CD4-positive, alpha-beta T cell treated with Interleukin-2 at 100 ng/mL for 4 hours (primary cell): ENCODE data around the gene MTIF3.
"Not testable (repeated sequence)": the region's sequence is repeated elsewhere in the genome, so short reads cannot be mapped to it uniquely, and the experiment has no call there.

Experiments
- DNase-seq: peaks from one replicate; pipeline ENCODE4 v3.0.0-alpha.2; 2020; ENCODE audit warnings: low spot score

MTIF3 gene

GRCh38 chr13:27411341-27411740 is 39.0 kb downstream of the MTIF3 start:
- DNase-seq = no peak

- no peak for DNase-seq
These were observed 41.4 kb downstream of the MTIF3 start for GRCh38 chr13:27409013-27409412.

- no peak for DNase-seq
These were observed 42.3 kb downstream of the MTIF3 start for GRCh38 chr13:27408074-27408473.

DNA sequence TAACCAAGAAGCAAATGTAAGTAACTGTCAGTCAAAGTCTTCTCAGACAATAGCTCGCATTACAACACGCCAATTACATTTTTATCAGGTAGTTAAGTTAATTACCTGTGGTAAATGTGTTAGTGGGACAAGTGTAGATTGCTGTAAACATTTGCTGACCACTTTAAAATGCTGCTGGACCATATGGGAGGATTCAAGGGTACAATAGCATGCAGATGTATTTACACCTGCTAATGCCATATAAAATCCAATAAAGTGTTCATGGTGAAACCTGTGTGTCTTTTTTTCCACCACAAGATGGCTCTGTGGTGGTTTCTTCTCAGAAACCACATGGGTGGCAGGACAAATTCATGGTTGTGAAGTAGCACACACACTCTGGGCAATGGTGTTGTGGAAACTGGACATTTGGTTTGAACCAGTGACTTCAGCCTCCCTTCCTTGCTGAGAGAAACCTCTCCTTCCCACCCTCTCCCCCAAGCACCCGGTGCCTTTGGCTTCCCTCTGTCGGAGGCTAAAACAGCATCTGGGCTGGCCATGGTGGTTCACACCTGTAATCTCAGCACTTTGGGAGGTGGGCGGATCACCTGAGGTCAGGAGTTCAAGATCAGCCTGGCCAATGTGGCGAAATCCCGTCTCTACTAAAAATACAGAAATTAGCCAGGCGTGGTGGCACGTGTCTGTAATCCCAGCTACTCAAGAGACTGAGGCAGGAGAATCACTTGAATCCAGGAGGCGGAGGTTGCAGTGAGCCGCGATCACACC is 44.0 kb downstream of the MTIF3 start:
- peak; percentile 73 for DNase-seq

GRCh38 chr13:27405546-27406134 is 44.7 kb downstream of the MTIF3 start:
- no peak for DNase-seq

DNA sequence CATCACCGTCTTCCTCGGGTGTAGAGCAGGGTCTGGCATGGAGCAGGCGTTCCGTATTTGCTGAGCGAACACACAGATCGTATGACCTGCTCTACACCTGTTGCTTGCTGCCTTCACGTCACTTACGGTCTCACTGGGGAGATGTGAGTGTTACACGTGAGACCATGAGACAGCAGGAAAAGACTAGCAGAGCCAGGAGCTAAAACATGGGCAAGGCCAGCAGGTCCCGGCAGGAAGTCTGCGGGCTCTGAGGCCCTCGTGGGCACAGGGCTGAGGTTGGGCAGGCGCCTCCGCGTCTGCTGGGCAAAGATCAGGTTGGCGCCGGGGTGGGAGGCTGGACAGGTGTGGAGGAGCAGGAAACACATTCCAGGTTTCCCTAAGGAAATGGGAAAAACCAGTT is 45.7 kb downstream of the MTIF3 start:
- no peak for DNase-seq

- no peak for DNase-seq
These were observed 46.5 kb downstream of the MTIF3 start for GRCh38 chr13:27403727-27404385.

DNA sequence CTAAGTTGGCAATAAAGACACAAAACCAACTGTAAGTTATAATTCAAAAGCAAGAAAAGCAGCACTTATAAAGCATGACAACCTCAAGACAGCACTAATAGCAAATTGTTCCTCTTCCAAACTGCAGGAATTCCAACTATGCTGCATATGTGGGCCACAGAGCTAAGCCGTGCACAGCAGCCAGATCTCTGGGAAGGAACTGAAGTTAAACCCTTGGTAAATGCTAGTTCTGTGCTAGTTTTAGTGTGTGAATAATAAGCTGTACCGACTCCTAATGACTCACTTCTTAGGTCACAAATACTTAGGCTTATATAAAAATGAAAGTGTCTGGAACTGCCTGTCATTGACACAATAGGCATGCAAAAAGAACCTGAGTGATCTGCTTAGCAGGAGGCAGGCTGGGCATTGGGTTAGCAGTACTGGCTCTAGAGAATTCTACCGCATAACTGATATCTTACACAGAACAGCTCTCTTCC is 47.1 kb downstream of the MTIF3 start:
- no peak for DNase-seq

- no peak for DNase-seq
These were observed 49.2 kb downstream of the MTIF3 start for GRCh38 chr13:27401210-27401609.

DNA sequence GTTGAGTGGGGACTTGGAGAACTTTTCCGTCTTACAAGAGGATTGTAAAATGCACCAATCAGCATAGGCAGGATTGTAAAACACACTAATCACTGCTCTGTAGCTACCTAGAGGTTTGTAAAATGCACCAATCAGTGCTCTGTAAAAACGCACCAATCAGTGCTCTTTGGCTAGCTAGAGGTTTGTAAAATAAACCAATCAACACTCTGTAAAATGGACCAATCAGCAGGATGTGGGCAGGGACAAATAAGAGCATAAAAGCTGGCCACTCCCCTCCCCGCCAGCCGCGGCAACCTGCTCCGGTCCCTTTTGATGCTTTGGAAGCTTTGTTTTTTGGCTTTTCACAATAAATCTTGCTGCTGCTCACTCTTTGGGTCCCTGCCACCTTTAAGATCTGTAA is 50.0 kb downstream of the MTIF3 start:
- not testable (repeated sequence) for DNase-seq

GRCh38 chr13:27398360-27398759 is 52.0 kb downstream of the MTIF3 start:
- DNase-seq = no peak

DNA sequence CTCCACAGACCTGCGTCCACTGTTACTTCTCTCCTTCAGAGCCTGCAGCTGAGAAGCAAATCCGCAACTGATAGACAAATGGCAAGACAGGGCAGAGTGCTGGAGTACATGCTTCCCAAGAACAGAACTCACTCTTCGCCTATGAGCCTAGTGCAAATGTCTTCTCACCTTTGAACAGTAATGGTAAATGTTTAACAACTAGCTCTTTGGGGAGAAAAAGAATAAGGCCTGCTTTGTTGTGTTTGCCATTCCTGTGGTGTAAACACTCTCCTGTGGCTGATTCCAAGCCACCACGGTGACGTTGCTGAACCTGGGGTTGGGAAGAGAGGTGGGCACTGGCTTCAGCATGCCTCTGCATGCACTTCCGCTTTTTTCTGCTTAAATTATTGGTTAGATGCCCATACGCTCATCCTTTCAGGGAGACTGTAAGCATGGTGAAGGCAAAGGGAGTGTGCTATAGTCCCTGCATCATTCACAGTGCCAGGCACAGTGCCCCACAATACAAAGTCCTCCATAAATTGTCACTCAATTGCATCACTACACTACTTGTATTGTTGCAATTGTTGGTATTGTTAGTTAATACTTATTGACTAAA is 54.0 kb downstream of the MTIF3 start:
- no peak for DNase-seq

GRCh38 chr13:27395007-27395510 is 55.3 kb downstream of the MTIF3 start:
- no peak for DNase-seq

GRCh38 chr13:27393101-27393500 is 57.3 kb downstream of the MTIF3 start:
- DNase-seq = no peak

DNA sequence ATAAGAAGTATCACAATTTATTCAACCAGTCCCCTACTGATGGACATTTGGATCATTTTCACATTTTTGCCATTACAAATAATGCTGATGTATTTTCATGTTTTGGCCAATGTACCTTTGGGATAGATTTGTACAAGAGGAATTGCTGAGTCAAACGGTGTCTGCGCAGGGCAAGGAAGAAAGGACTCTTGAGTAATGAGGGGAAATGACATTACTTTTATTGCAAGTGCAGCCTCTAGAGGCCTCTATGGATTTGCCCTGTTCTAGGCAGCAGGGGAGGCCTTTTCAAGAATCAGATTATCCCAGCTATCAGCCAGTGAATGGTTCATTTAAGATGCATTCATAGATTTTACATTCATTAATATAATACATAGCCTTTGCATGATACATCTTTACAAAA is 58.9 kb downstream of the MTIF3 start:
- DNase-seq = no peak

- no peak for DNase-seq
These were observed 60.5 kb downstream of the MTIF3 start for GRCh38 chr13:27389891-27390290.

- no peak for DNase-seq
These were observed 62.1 kb downstream of the MTIF3 start for GRCh38 chr13:27388241-27388640.
